Cortex of kidney (tissue), 1 donor: ENCODE measurements around the gene GJA1.
"Not testable (repeated sequence)": the region's sequence is repeated elsewhere in the genome, so short reads cannot be mapped to it uniquely, and the experiment has no call there.

ENCODE experiments used
- DNase-seq: peaks from one replicate; lab custom pipeline; 2025; lab: John Stamatoyannopoulos, UW

Gene GJA1

DNA sequence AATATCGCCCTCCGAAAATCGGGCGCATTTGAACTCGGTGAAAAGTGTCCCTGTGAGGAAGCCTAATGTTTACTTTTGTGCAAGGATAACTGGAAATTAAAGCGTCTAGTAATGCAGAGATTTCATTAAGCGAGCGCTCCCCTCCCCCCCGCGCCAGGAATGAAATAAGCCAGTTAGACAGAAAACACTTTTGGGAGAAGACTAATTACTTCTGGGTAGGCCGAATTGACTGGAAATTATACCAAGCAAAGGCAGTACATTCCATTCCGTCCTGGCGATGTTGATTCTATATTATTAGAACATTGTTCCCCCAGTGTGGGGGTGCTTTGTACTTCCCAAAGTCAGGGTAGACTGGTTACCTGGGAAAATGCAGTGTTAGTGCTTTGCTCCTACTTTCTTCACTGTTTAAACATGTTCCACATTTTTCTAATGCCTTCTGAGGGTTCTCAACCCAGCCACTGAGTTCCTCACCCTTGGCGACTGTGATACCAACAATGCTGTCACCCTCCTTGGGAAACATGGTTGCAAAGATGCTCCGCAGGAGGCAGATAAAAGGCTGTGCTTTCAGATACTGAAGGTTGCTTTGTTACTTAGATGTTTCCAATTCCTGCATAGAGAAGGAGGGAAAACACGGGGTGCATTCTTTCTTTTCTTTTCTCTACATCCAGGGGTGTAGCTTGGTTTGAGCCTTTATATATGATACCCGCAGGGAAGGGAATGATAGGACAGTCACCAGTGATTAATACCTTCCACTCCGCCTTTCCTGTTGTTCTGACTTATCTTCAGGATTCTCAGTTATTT lies 2.6 kb downstream of the GJA1 start:
- DNase-seq, result no peak

DNA sequence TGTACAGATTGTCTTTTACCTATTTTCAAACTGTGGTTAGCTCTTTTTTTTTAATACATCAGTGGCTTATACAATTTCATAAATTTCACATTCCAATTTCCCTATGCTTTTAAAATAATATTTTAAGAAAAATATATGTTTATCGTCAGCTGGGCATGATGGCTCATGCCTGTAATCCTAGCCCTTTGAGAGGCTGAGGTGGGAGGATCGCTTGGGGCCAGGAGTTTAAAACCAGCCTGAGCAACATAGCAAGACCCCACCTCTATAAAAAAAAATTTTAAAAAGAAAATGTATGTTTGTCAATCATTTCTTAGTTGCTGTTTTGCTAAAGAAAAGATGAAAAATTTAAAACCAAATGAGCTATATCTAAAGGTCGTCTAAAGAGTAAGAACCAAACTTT lies 3.4 kb downstream of the GJA1 start:
- no peak for DNase-seq

DNA sequence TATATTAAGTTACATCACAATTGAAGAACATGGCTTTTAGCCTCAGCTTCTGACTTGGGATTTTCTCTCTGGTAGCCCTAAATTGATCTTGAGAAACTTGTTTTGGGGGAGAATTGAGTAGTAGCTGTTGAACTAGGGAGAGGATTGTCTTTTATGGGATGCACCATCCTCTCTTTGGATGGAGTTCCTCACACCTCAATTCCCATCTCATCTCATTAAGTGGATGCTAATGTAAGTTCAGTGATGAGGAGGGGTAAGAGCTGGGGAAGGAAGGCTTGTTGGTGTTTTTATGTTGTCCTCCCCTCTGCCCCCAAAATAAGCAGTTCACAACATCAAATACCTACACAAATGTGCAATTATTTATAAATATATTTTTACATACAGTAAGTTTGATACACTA lies 4.0 kb downstream of the GJA1 start:
- no peak for DNase-seq

DNA sequence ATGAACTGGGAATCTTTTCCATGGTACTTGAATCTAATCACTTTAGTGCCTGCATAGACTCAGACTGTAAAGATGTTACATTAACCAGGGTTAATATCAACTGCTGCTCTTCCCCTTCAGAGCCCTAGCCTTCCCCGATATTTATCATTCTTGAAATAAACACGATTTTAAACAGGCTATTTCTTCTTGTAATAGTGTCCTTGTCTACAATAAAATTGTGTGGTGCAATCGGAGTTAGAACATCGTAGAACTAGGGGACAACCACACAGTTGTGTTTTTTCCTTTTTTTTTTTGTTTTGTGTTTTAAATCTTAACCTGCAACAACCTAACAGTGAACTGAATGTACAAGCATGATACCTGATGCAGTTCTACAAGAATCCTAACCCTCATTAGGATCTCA lies 4.5 kb downstream of the GJA1 start:
- DNase-seq, result no peak

DNA sequence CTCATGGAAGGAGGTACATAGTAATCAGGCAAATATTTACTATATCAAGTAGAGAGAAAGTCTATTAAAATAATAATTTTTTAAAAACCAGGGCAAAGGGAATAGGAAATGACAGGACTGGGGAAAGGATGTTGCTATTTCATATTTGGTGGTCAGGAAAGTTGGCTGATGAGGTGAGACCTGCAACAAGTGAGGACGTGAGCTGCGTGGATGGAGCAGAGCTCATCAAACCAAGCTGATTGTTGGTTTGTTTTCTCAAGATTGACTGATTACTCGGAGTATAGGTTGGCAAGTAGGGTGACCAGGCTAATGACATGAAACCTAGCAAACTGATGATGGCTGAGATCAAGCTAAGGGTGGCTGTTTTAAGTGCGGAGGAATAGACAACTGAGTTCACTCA lies 6.0 kb downstream of the GJA1 start:
- no peak for DNase-seq

DNA sequence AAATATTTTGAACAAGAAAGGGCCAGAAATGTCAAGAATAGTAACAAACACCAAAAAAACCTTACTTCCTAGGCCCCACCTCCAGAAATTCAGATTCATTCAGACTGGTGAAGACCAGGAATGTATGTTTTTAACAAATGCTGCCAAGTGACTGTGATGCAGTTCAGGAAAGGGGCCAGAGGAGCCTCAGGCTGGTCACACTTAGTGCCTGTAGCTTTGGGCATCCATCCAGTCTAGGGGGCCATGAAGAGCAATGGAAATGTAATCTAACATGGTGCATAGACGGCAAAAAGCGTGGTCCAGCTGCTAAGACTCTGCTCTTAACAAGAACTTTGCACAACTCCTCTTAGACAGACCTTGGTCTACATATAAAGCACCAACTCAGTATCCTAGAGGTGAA lies 7.1 kb downstream of the GJA1 start:
- DNase-seq, result no peak

DNA sequence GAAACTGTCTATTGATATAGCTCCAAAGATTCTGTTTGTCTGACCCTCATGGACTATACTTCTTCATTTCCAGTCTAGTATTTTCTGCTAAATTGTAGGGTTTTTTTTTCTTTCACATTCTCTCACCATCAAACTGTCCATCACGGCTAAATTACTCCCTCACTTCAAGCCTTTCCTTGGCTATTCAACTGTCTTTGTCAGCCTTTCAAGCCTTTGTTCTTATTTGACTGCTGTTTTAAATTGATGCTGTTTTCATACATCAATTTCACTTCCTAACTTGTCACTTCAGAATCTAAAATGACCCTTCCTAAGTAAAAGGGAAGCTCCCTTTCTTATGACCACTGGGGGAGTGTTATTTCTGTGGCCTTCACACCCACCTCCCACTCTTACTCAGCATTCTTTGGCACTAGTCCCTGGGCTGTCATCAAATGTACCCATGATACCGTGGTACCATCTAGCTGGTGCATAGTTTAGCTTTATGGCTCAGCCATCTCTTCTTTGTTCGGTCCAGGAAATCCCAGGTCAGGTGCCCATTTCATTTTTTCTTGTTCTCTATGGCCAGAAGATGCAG lies 8.6 kb downstream of the GJA1 start:
- no peak for DNase-seq

DNA sequence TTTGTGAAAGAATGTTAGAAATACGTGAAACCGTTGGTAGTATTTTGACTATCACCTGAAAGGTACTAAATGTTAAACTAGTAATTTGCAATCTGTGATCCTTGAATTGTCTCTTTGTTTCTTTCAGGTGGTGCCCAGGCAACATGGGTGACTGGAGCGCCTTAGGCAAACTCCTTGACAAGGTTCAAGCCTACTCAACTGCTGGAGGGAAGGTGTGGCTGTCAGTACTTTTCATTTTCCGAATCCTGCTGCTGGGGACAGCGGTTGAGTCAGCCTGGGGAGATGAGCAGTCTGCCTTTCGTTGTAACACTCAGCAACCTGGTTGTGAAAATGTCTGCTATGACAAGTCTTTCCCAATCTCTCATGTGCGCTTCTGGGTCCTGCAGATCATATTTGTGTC lies 11.3 kb downstream of the GJA1 start:
- DNase-seq, result not testable (repeated sequence)

DNA sequence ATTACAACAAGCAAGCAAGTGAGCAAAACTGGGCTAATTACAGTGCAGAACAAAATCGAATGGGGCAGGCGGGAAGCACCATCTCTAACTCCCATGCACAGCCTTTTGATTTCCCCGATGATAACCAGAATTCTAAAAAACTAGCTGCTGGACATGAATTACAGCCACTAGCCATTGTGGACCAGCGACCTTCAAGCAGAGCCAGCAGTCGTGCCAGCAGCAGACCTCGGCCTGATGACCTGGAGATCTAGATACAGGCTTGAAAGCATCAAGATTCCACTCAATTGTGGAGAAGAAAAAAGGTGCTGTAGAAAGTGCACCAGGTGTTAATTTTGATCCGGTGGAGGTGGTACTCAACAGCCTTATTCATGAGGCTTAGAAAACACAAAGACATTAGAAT lies 12.3 kb downstream of the GJA1 start:
- not testable (repeated sequence) for DNase-seq

DNA sequence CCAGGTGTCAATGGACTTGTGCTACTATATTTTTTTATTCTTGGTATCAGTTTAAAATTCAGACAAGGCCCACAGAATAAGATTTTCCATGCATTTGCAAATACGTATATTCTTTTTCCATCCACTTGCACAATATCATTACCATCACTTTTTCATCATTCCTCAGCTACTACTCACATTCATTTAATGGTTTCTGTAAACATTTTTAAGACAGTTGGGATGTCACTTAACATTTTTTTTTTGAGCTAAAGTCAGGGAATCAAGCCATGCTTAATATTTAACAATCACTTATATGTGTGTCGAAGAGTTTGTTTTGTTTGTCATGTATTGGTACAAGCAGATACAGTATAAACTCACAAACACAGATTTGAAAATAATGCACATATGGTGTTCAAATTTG lies 13.1 kb downstream of the GJA1 start:
- DNase-seq, result not testable (repeated sequence)

DNA sequence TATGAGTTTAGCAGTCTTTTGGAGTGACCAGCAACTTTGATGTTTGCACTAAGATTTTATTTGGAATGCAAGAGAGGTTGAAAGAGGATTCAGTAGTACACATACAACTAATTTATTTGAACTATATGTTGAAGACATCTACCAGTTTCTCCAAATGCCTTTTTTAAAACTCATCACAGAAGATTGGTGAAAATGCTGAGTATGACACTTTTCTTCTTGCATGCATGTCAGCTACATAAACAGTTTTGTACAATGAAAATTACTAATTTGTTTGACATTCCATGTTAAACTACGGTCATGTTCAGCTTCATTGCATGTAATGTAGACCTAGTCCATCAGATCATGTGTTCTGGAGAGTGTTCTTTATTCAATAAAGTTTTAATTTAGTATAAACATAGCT lies 13.9 kb downstream of the GJA1 start:
- no peak for DNase-seq

DNA sequence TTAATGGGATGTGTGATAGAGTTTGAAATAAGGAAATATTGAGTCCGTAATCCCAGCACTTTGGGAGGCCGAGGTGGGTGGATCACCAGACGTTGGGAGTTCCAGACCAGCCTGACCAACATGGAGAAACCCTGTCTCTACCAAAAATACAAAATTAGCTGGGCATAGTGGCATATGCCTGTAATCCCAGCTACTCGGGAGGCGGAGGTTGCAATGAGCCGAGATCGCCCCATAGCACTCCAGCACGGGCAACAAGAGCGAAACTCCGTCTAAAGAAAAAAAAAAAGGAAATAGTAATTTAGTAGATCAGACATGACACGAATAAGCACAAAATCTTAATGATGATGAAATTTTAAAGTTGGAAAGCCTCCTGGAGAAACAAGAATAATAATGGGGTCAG lies 14.8 kb downstream of the GJA1 start:
- DNase-seq, result no peak

DNA sequence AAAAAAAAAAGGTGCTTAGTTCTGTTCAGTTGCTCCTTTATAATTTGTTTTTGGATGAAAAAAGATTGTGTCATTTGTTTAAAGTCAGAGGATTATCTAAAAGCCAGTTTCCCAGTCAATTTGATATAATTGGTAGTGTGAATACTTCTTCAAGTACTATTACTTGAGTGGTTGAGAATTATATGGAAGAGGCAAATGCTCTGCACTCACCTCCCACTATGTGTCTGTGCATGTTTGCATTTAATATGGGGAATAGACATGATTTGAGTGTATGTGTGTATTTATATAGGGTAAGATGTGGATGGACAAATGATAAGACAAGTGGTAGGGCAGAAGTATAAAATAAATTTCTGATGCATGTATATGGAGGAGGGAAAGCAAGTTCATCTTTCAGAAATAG lies 15.8 kb downstream of the GJA1 start:
- no peak for DNase-seq

DNA sequence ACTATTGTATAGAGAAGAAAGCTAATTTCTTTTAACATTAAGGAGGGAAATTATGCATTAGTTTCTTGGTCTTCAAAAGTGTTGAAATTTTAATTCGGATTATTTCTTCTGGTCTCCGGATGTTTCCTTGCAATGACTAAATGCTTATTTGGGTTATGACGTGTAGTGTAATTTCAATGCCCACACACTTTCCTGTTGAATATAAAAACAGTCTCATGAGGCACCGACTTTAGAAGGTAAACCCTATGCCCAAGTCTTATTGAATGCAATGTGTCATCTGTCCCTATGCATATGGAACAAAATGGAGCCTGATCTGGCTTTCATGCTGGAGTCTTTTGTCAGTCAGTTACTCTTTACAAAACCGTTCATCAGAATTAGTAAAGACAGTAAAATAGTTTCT lies 17.7 kb downstream of the GJA1 start:
- DNase-seq, result no peak

DNA sequence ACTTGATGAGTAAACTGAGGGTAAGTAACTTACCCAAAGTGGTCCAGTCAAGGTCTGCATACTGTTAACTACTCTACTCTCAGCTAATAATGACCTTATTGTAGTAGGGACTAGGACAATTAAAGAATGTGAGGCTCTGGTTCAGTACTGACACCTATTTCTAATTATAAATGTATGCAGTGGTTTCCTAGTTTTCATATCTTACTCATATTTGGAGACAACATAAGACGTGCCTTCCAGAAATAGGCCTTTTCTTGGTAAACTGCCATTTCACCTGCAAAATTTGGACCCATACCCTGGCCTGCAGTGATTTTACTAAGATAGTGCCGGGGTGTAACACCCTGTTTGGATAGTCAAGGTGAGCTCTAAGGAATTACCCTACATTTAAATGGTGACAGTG lies 24.7 kb downstream of the GJA1 start:
- no peak for DNase-seq

DNA sequence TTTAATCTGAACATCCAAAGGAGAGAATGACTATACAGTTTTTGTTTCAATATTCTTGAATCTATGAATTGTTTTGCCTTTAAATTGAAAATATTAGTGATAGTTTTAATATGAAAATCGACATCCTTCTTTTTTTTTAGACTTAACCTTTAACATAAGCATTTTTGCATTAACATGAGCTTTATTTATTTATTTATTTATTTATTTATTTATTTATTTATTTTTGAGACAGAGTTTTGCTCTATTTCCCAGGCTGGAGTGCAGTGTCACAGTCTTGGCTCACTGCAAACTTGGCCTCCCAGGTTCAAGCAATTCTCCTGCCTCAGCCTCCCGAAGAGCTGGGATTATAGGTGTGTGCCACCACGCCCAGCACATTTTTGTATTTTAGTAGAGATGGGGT lies 27.6 kb downstream of the GJA1 start:
- no peak for DNase-seq

DNA sequence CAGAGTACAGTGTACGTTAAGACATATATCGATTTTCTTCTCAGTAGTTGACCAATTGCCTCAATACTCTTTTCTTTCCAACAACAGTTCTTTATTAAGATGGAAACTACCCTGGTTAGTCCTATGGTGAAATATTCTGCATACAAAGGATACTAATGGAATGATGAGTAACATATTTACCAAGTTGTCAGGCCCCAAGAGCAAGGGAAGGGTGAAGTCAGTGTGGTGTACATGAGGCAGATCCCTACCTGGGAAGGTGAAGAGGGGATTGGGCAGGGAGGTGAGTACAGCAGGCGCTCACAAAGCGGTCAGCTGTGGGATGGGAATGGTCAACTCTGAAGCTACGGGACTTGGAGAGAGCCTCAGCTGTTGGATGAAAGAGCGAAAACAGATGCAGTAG lies 29.7 kb downstream of the GJA1 start:
- no peak for DNase-seq

DNA sequence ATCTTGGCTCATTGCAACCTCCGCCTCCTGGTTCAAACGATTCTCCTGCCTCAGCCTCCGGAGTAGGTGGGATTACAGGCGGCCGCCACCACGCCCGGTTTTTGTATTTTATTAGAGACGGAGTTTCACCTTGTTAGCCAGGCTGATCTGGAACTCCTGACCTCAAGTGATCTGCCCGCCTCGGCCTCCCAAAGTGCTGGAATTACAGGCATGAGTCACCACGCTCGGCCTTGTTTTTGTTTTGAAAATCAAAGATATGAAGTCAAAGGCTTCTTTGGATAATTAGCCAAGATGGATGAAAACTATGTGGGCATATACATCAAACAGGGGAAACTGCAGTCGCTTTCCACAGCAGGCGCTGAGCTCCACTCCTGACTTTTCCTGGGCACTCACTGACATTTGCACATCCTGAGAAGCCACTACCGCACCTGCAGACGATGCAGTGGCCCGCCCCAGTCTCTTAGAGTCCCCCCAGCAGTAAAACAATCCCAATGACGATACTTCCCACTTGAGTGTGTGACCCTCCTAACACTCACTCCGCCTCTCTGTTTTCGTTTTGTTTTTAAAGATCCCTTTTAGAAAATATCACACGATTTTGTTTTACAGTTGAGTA lies 44.1 kb downstream of the GJA1 start:
- DNase-seq, result no peak

DNA sequence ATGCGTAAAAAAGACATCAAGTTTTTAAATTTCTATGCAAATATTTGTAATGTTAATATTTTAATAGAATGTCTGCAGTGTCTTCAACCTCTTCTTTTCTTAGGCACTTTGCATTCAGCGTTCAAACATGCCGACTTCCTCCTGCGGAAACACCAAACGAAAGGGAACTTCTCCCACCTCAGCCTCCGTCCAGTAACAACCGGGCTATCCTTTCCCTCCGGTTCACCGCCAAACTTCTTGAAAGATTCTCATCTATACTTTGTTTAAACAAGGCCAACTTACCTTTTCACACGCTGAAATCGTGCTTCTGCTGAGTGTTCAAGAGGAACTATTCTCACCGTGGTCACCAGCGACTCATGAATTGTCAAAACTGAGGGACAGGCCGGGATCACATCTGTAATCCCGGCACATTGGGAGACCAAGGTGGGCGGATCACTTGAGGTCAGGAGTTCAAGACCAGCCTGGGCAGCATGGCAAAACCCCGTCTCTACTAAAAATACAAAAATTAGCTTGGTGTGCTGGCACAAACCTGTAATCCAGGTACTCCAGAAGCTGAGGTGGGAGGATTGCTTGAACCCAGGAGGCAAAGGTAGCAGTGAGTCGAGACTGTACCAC lies 44.8 kb downstream of the GJA1 start:
- no peak for DNase-seq

DNA sequence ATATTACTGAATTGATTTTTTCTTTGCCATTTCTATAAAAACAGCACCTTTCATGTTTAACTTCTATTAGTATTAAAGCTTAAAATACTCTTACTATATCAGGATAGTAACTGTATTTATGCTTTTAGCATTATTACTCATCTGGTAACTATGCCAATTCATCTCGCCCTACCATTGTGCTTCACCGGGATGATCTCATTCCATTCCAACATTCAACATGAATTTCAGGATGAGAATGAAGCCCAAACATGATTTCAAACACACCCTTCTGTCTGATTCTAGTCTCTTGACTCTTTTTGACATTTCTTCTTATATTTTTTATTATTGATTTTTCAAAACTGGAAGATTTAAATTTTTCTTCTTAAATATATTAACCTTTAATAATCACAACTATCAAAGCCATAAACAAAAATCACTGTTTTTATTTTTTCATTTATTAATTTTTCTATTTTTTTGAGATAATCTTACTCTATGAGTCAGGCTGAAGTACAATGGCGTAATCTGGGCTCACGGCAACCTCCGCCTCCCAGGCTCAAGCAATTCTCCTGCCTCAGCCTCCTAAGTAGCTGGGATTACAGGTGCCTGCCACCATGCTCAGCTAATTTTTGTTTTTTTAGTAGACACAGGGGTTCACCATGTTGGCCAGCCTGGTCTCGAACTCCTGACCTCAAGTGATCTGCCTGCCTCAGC lies 46.7 kb downstream of the GJA1 start:
- DNase-seq, result no peak

DNA sequence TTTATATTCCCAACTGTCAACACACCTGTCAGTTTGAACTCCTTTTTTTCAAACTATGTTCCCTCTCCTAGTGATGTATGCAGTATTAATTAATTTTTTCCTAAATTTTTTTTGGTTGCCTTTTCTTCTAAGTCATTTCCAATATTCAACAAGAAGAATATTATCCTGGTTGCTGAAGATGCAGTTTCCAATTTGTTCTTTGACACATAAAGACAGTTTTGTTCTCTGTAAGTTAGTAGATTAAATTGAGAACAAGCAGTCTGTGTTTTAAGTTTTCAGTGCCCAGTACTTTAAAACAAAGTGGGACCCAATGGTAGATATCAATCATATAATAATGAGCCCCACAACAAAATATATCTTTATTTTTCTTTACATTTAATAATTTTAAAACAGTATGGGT lies 47.3 kb downstream of the GJA1 start:
- no peak for DNase-seq

DNA sequence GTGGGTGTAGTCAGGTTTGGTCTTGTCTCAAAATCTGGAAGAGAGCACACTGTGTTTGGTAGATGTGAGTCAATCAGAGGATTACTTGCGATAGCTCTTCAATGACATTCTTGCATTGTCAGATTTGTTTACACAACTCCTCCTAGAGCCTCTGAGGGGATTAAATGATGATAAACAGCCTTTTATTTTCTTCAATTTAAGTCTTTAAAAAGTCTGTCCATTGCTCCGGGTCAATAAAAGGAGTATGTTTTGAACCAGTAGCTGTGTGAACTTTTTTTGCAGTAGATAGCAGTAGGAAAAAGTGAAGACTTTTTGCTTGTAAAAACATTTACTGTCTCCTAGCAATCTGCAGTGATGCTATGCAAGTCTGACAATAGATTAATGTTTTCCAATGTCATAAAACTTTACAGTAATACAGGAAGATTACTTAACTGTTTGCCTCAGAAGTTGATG lies 49.9 kb downstream of the GJA1 start:
- DNase-seq, result no peak

DNA sequence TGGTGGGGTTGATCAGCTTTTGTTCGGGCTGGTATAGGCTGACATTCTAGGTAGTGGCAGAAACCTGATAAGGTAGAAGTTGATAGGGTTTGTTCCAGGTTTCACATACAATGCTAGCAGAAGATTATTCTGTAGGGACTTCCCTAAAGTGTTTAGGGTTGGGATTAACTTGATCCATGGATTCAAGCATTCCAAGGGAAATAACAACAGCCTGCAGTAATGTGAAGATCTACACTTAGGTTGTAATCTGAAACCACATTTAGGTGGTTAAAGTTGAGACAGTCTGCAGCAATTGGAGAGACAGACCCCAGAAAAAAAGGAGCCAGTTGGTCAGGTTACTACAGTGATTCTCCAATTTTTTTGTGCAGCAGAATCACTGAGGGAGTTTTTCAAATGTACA lies 56.1 kb downstream of the GJA1 start:
- DNase-seq, result no peak
